Neural progenitor cell (in vitro differentiated cells): ENCODE measurements around the gene ARHGAP35. TPM values are rescaled to one million over a fixed set of nuclear protein-coding genes. Genes with fewer than 3 reads are reported as not detected.

Experiments used
- DNase-seq: peaks from one replicate; pipeline ENCODE4 v3.0.0-alpha.2; 2016; ENCODE audit warnings: low spot score
- H2AFZ ChIP-seq: fragments of 200-600 bp; sonication (generic); replicated peaks from 2 replicates; pipeline ENCODE4 v1.6.1; 2016; ENCODE audit warnings: antibody characterized with exemption
- H3F3A ChIP-seq: fragments of 200-600 bp; sonication (generic); 2 replicates; pipeline ENCODE4 v1.6.1; 2016; ENCODE audit warnings: antibody characterized with exemption, low read depth
- H3K27ac ChIP-seq: fragments of 200-600 bp; sonication (generic); 2 replicates; pipeline ENCODE4 v1.5.1; 2016; ENCODE audit warnings: mild to moderate bottlenecking
- H3K27me3 ChIP-seq: fragments of 200-600 bp; sonication (generic); 2 replicates; pipeline ENCODE4 v1.6.1; 2016; ENCODE audit warnings: mild to moderate bottlenecking, moderate library complexity
- H3K36me3 ChIP-seq: fragments of 200-600 bp; sonication (generic); 2 replicates; pipeline ENCODE4 v1.5.1; 2016
- H3K4me1 ChIP-seq: fragments of 200-600 bp; sonication (generic); 2 replicates; pipeline ENCODE4 v1.6.1; 2016; ENCODE audit warnings: mixed run types
- H3K4me2 ChIP-seq: fragments of 200-600 bp; sonication (generic); 2 replicates; pipeline ENCODE4 v1.6.1; 2016
- H3K4me3 ChIP-seq: fragments of 200-600 bp; sonication (generic); 2 replicates; pipeline ENCODE4 v1.5.1; 2016
- H3K79me2 ChIP-seq: fragments of 200-600 bp; sonication (generic); 2 replicates; pipeline ENCODE4 v1.6.1; 2016; ENCODE audit warnings: low read depth
- H3K9ac ChIP-seq: fragments of 200-600 bp; sonication (generic); 2 replicates; pipeline ENCODE4 v1.6.1; 2016
- H3K9me3 ChIP-seq: fragments of 200-600 bp; sonication (generic); 2 replicates; pipeline ENCODE4 v1.5.1; 2016; ENCODE audit warnings: low read depth
- H4K20me1 ChIP-seq: fragments of 200-600 bp; sonication (generic); 2 replicates; pipeline ENCODE4 v1.6.1; 2016; ENCODE audit warnings: low read depth
- H3K27ac Mint-ChIP-seq: 3 replicates; pipeline ENCODE4 v1.8.0; 2021; ENCODE audit warnings: mixed read lengths
- H3K27me3 Mint-ChIP-seq: 2 replicates; pipeline ENCODE4 v1.8.0; 2022; ENCODE audit warnings: low read depth, mild to moderate bottlenecking, inconsistent platforms, moderate library complexity, mixed read lengths; ENCODE audit not compliant: insufficient read depth
- H3K36me3 Mint-ChIP-seq: 3 replicates; pipeline ENCODE4 v1.8.0; 2021; ENCODE audit warnings: mixed read lengths
- H3K4me1 Mint-ChIP-seq: 3 replicates; pipeline ENCODE4 v1.8.0; 2021; ENCODE audit warnings: mixed read lengths
- H3K4me3 Mint-ChIP-seq: 3 replicates; pipeline ENCODE4 v1.8.0; 2021; ENCODE audit warnings: mild to moderate bottlenecking, moderate library complexity, mixed read lengths
- H3K9me3 Mint-ChIP-seq: 3 replicates; pipeline ENCODE4 v1.8.0; 2020; ENCODE audit warnings: mixed read lengths
- CTCF ChIP-seq: fragments of 200-600 bp; sonication (generic); IDR thresholded peaks from 2 replicates; pipeline ENCODE4 v1.5.1; 2017; ENCODE audit warnings: antibody characterized with exemption, mild to moderate bottlenecking
- EZH2 ChIP-seq: fragments of 200-600 bp; sonication (generic); IDR thresholded peaks from 2 replicates; pipeline ENCODE4 v1.6.1; 2017; ENCODE audit warnings: antibody characterized with exemption, mild to moderate bottlenecking, moderate library complexity
- EZH2phosphoT487 ChIP-seq: fragments of 200-600 bp; sonication (generic); IDR thresholded peaks from 2 replicates; pipeline ENCODE4 v1.6.1; 2017; ENCODE audit warnings: antibody characterized with exemption
- total RNA-seq: library from RNA; depleted of rRNA; stranded (reverse); fragments of >200 nt; gene quantifications from 2 replicates; pipeline ENCODE4 v1.2.3, GENCODE V29; 2015; ENCODE audit warnings: low replicate concordance

The ARHGAP35 gene
- total RNA-seq, 1 donor from 2014 or later, result 38.4 TPM

- H3F3A ChIP-seq, result peaks cover 44% of the 10 kb centered on the region
- DNase-seq, result no peak
- peak overlapping the region; percentile 75 for H3K9ac ChIP-seq
- peaks cover 25% of the 10 kb centered on the region for H3K4me1 Mint-ChIP-seq
- H3K27me3 ChIP-seq, result no peaks in the 10 kb centered on the region
- H3K36me3 Mint-ChIP-seq, result peaks cover 2% of the 10 kb centered on the region
- peak overlapping the region; percentile 99 for H3K4me2 ChIP-seq
- H3K4me1 ChIP-seq, result peaks cover 38% of the 10 kb centered on the region
- peaks cover 63% of the 10 kb centered on the region for H4K20me1 ChIP-seq
- peaks cover 83% of the 10 kb centered on the region for H3K79me2 ChIP-seq
- no peak overlapping the region for H3K27ac ChIP-seq
- peak overlapping the region; percentile 95 for H3K4me3 ChIP-seq
- no peak overlapping the region for H3K27ac Mint-ChIP-seq
- no peak overlapping the region for H3K4me3 Mint-ChIP-seq
- H3K36me3 ChIP-seq, result no peaks in the 10 kb centered on the region
- H3K27me3 Mint-ChIP-seq, result no peaks in the 10 kb centered on the region
- H3K9me3 Mint-ChIP-seq, result no peaks in the 10 kb centered on the region
- TF ChIP-seq EZH2phosphoT487, result no peak
- TF ChIP-seq CTCF, result no peak
- TF ChIP-seq EZH2, result no peak
- no peaks in the 10 kb centered on the region for H3K9me3 ChIP-seq
- H2AFZ ChIP-seq, result no peak overlapping the region
Measured at GRCh38 chr19:46862503-46862834, 1.7 kb downstream of the ARHGAP35 start.

GRCh38 chr19:46862974-46863632 lies 2.3 kb downstream of the ARHGAP35 start:
- peak overlapping the region; percentile 99 for H3K4me2 ChIP-seq
- H3K27ac Mint-ChIP-seq, result no peak overlapping the region
- DNase-seq, result no peak
- peaks cover 26% of the 10 kb centered on the region for H3K4me1 Mint-ChIP-seq
- H3F3A ChIP-seq, result peaks cover 44% of the 10 kb centered on the region
- peak overlapping the region; percentile 47 for H3K27ac ChIP-seq
- H3K4me3 Mint-ChIP-seq, result no peak overlapping the region
- no peaks in the 10 kb centered on the region for H3K27me3 ChIP-seq
- H3K36me3 ChIP-seq, result no peaks in the 10 kb centered on the region
- H2AFZ ChIP-seq, result no peak overlapping the region
- no peaks in the 10 kb centered on the region for H3K9me3 ChIP-seq
- H3K9me3 Mint-ChIP-seq, result no peaks in the 10 kb centered on the region
- TF ChIP-seq CTCF, result no peak
- H3K4me1 ChIP-seq, result peaks cover 38% of the 10 kb centered on the region
- peaks cover 2% of the 10 kb centered on the region for H3K36me3 Mint-ChIP-seq
- peak overlapping the region; percentile 75 for H3K9ac ChIP-seq
- H4K20me1 ChIP-seq, result peaks cover 69% of the 10 kb centered on the region
- H3K4me3 ChIP-seq, result peak overlapping the region; percentile 95
- H3K79me2 ChIP-seq, result peaks cover 85% of the 10 kb centered on the region
- no peaks in the 10 kb centered on the region for H3K27me3 Mint-ChIP-seq

GRCh38 chr19:46863818-46864629 lies 3.2 kb downstream of the ARHGAP35 start:
- peak; percentile 82 for DNase-seq
- peak overlapping the region; percentile 75 for H3K9ac ChIP-seq
- peak overlapping the region; percentile 95 for H3K4me3 ChIP-seq
- H3K4me3 Mint-ChIP-seq, result no peak overlapping the region
- peak overlapping the region; percentile 99 for H3K4me2 ChIP-seq
- H3K27ac Mint-ChIP-seq, result no peak overlapping the region
- no peaks in the 10 kb centered on the region for H3K27me3 ChIP-seq
- H3K36me3 Mint-ChIP-seq, result peaks cover 4% of the 10 kb centered on the region
- no peaks in the 10 kb centered on the region for H3K9me3 Mint-ChIP-seq
- no peak overlapping the region for H2AFZ ChIP-seq
- H4K20me1 ChIP-seq, result peaks cover 78% of the 10 kb centered on the region
- H3F3A ChIP-seq, result peaks cover 40% of the 10 kb centered on the region
- H3K4me1 ChIP-seq, result peaks cover 38% of the 10 kb centered on the region
- no peaks in the 10 kb centered on the region for H3K9me3 ChIP-seq
- peaks cover 28% of the 10 kb centered on the region for H3K4me1 Mint-ChIP-seq
- peak overlapping the region; percentile 47 for H3K27ac ChIP-seq
- H3K79me2 ChIP-seq, result peaks cover 85% of the 10 kb centered on the region
- no peak for TF ChIP-seq EZH2phosphoT487
- no peak for TF ChIP-seq EZH2
- no peak for TF ChIP-seq CTCF
- no peaks in the 10 kb centered on the region for H3K27me3 Mint-ChIP-seq
- no peaks in the 10 kb centered on the region for H3K36me3 ChIP-seq
